C1 segment of cervical spinal cord (tissue), 14 donors: Measurements from ENCODE around the gene PPFIBP1.
A peak's percentile ranks its signal among the peaks of the same experiment; 100 is the strongest.

Experiments used
- DNase-seq, 14 donors: peaks; one replicate each; lab custom pipeline; 2025; lab: John Stamatoyannopoulos, UW

PPFIBP1 gene

DNA sequence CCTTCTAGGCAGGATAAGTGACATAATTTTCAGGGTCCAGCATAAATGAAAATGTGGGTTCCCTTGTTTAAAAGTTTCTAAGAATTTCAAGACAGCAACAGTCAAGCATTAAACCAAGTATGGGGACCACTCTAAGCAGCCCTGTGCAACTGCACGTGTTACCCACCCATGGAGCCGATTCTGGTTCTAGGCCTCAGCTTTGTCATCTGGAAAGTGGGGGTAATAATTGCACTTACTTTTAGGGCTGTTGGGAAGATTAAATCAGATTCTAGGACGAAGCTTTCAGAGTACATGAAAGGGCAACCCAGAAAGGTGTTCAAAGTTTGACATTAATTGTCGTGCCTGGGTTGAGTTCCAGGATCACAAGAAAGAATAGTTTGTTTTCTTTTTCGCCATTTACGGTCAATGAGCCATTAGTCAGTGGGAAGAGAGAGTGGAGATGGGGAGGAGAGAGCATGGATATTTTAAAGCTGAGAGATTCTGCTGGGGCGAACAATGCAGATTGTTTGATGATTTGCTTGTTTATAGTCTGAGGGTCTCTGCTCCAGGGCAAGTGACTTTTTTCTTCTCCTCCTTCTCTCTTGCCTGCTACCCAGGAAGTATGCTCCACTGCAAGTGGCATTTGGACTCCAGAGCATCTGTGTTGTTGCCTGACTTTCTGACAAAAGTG, 10.7 kb upstream of the PPFIBP1 start:
- DNase-seq: no peak

DNA sequence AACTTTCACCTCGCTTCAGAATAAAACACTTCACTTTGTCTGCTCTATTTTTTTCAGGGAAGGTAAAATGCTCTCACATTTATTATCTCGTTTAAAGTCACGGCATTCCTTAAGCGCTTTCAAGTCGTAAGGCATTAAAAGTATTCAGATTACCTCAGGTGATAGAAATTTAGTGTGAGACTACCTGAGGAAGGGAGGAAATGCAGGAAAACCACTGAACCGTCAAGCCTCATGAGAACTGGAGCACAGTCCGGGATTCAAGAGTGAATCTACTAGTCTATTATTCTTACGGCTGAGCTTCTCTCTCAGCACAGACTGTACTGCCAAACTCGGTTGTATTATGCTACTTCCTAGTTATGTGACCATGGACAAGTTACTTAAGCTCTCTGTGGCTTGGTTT, 8.3 kb upstream of the PPFIBP1 start:
- DNase-seq: no peak

DNA sequence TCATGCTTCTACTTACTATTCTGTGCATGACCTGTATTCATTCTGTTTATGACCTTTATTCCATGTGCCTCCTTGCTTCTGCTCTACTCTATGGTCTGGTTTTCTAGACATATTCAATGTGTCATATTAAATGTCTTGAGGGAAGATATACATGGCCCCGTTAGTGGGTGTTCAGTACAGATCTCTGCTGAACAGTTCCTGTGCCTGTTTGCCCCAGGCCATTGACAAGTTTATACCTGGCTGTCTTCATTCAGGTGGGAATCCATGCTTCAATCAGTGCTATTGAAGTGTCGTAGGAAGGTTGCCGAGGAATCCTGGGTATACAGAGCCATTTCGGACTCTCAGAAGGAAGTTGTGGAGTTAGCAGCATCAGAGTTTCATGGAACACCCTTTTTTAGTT, 7.4 kb upstream of the PPFIBP1 start:
- DNase-seq: no peak

DNA sequence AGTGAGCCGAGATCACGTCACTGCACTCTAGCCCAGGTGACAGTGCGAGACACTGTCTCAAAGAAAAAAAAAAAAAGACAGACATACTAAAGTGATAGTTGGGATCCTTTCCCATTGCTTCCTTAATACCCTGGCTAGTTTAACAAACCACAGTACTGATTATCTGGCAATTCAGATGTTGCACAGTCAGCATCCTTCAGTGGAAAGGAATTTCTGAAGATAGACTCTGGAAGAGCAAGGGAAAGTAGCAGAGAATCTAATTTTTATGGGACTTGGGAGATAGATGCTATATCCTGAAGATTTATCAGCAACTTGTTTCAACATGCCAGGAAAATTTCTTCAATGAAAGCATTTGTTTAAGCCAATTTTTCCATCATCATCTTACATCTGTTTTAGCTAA, 6.5 kb upstream of the PPFIBP1 start:
- DNase-seq: no peak

DNA sequence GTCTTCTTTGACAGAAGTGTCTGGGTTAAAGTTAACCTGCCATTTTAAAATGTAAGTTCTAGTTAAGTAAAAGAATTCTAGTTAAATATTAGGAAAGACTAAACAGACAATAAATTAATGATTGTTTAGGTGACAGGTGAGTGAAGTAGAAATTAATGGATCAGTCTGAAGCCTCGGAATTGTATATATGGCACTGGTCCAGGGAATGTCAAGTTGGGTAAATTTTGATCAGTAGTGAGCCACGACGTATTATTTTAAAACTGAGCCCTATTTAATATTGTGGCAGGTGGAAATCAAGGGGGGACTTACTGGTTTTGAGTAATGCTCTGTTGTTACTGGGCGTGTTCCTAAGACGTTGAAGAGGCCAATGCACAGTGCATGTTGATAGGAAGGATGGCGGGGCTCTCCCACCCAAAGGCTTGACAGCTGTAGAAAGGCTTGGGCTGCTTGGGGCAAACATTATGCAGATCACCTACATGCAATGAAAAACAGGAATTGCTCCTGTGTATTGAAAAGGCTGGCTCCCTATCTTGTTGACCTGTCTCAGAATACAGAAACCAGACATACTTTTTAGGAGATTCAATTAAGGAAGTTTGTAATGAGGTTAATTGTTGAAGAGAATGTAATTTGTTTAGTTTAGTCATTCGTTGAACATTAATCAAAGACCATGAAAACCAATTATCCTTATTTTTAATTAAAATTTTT, 5.9 kb upstream of the PPFIBP1 start:
- DNase-seq: no peak

DNA sequence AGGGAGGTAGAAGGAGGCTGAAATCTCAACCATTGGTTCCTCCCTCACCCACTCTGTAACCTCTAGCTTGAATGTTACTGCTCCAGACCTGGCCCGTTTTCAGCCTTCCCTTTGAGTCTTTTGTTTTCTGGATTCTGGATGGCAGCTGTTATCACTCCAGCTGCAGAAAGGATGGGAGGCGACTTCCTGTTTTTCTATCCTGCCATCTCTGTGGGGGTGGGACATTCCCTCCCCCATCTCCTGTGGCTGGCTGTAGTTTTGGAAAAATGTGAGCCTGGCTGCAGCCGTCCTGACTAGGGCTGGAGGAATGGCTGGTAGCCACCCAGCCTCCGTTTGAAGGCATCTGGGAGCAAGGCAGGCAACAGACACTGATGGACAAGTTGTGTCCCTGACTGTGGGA, 2.9 kb upstream of the PPFIBP1 start:
- DNase-seq: peak in 1 of 14 donors; percentile 18

DNA sequence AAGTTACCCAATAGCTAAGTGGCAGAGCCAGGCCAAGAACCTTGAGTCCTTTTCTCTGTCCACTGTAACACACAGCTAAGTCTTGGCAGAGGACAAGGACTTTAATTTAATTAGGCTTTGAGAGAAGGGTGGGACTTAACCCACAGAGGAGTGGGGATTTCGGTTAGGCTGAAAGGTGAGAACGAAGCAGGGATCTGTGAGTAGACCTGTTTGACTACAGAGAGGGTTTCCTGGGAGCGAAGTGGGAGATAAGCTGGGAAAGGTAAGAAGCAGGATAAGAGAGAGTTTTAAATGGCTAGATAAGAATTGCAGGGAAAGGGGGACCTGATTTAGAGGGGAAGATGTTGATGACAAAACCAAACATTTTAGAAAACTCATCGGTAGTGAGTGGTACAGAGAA, 2.0 kb upstream of the PPFIBP1 start:
- DNase-seq: no peak

DNA sequence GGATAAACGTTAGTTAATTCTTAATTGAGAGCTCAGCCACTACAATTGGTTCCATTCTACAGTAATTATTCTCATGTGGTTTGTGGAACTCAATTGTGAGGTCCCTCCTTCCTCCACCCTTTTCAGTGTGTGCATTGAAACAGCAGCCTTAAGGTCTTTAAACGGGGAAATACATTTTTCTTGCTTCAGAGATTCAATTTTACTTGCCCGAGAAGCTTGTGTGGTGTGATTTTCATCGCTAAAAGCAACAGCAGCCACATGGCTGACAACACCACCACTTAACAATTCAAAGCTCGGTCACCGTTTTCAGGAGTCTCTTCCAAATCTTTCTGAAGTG, 733 bp upstream of the PPFIBP1 start:
- DNase-seq: peak in 1 of 14 donors; percentile 60

DNA sequence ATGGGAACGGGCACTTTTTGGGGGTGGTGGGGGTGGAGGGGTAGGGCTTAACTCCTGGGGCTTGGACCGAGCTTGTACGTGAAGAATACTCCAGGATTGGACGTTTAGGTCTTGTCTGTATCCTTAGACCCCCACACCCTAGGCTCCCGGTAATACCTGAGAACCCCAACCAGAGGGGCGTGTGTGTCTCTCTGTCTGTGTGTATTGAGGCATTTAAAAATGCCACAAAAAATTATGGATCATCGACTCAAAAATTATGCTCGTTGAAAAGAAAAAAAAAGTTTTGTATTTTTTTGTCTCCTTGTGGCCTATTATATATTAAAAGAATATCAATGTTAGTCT, 459 bp downstream of the PPFIBP1 start:
- no peak for DNase-seq

DNA sequence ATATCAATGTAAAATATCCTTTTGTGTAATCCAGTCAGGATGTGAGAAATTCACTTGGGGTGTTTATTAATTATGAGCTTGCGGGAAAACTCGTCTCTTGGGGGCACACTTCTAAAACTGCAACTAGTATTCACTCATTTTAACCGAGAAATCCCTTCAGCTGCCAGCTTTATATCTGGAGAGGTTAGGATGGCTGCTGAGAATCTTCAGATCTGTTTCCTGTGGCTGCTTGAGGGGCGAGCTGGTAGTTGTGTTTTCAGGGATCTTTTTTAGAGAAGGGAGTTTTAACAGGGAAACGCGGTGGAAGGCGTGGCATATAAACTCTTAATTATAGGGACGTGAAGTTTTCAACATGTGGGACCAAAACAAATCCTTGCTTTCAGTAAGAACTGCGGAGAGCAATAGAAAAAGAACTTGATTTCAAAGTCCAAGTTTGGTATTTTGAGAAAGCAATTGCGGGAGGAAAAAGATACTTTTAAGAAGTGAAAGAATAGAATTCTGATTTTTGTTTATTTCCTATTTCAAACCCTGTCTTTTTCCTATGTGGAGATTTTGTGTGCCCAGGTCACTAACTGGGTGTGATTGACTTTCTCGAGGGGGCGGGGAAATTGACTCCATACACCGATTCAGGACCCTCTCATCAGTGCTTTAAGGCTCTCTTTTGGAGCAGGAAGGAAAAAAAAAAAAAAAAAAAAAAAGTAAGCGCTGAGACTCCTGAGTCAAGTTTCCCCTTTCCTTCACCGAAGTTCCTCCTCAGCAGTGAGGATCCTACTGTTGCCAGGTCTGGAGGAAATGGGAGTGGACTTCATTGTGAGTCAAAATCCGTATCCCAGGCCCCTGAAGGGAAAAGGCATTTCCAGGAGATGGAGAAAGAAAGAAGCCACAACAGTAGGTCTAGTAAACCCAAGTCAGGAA, 1.1 kb downstream of the PPFIBP1 start:
- peak in 2 of 14 donors; percentile 15 to 17 for DNase-seq

DNA sequence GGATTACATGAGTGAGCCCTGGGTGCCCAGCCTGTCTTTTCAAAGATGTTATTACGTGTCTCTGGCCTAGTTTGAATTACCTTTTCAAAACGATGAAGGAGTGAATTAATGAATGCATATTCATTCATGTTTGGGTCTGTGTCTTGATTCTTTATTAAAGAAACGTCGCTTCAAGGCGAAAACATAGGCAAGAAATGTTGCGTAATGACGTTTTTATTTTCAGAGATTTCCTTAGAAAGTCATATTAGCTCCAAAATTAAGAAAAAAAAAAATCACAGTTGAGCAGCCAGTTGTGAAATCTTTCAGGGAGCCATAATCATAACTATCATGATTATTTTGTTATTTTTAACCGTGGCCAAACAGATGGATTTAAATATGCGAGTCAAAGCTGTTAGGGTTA, 3.5 kb downstream of the PPFIBP1 start:
- no peak for DNase-seq

DNA sequence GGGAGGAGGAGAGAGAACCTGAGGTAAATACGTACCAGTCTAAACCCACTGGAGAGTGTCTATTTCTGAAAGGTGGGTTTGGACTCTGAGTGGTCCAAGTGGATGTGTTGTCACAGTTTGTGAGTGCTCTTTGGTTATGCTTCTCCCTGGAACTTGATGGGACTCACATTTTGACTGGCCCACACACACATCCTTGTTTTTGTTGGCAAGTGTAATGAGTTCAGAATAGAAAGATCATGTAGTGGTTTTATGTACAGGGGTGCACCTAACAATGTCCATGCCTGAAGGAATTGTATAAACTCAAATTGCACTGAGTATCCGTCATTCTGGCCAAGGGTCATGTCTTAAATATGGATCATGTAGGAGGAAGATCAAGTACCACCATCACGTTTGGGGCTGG, 4.8 kb downstream of the PPFIBP1 start:
- DNase-seq: no peak

DNA sequence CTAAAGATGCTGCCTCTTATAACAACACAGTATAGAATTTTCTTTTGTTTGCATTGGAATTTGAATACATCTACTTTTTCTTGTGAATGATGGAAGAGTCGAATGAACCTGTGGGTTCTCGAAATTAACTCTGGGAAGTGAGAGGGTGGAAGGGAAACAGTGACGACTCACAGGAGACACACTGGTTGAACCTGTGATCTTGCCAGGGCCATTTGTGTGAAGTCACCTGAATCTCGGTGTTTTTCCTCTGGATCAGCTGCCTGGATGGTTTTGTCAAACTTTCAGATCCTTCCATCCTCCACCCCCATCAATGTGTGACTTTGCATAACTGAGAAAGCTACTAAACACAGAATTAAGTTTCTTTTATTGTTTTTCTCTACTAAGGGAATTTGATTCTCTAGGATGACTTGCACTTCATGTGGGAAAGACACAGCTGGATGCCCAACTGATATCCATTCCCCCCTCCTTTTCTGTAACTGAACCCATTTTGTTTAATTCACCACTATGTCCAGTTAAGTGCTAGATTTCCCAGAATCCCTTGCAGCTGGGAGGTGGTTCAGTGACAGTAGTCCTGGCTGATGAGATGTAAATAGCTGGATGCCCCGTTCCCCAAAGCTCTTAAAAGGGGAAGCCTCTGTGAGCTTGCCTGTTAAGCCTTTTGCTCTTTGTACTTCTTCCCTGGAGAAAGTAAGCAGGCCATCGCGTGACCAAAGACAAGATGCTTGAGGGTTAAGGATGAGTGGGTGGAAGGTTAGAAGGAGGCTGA, 6.3 kb downstream of the PPFIBP1 start:
- no peak for DNase-seq

DNA sequence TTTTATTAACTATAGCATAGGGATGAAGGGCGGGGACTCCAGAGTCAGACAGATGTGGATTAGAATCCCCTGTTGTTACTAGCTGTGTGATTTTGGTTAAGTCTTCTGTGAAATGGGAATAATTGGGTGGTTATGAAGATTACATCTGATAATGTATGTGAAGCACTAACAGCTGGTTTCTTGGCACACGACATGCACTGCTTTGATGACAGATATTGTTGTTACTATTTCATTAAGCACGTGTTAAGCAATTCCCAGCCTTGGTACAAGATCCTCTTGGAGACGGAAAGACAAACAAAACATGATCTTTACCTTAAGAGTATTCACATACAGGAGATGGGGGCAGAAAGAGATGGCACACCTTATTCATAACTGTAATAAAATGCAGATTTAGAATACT, 7.9 kb downstream of the PPFIBP1 start:
- no peak for DNase-seq

DNA sequence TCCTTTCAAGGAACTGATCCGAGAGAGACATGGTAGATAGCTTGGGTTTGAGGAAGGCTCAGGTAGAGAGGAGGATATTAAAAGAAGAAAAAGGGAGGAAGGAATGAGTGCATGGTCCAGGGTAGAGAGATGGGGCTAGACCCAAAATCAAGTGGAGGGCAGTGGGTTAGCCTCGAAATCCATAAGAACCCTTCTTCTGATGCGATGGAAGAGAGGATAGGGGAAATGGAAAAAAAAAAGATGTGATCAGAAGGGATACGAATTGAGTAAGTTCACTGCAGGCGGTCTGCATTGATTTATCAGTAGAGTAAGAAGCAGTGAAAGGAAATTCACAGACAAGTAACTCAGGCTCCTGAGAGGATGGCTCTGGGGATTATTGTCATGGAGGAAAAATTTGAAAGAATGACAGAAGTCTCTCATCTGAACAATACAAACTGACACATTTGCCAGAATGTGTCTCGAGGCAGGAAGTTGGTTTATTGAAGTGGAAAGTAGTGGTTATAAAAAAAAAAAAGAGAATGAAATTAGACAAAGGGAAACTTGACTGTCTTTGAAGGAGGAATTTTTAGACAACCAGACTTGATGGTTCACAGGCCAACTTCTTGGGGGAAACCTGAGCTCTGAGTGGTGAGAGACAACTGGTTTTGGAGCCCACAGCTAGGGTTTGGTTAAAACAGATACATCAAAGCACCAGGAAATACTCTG, 10.2 kb downstream of the PPFIBP1 start:
- no peak for DNase-seq

DNA sequence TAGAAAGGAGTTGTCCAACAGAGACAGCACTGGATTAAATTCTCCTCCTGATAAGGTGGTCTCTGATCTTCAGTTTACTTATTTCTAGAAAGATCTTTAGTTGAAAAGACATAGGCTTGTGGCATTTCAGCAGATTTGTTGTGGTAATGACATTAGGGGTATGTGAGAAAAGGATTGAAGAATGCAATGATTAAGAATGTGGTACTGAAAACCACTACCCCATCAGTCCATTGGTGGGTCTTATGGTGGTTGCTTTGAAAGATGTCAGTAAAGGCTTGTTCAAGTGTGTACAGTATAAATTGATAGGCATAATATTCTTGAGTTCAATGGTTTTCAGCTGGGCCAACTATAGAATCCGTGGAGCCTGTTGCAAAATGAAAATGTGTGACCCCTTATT, 10.8 kb downstream of the PPFIBP1 start:
- DNase-seq: no peak

DNA sequence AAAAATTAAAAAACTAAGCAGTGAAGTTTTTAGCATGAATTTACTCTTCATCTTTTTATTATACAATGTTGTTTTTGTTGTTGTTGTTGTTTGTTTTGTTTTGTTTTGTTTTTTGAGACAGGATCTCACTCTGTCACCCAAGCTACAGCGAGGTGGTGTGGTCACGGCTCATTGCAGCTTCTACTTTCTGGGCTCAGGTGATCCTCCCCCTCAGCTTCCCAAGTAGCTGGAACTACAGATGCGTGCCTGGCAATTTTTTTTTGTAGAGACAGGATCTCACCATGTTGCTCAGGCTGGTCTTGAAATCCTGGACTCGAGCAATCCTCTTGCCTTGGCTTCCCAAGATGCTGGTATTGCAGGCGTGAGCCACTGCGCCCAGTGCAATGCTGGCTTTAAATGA, 11.3 kb downstream of the PPFIBP1 start:
- DNase-seq: no peak

DNA sequence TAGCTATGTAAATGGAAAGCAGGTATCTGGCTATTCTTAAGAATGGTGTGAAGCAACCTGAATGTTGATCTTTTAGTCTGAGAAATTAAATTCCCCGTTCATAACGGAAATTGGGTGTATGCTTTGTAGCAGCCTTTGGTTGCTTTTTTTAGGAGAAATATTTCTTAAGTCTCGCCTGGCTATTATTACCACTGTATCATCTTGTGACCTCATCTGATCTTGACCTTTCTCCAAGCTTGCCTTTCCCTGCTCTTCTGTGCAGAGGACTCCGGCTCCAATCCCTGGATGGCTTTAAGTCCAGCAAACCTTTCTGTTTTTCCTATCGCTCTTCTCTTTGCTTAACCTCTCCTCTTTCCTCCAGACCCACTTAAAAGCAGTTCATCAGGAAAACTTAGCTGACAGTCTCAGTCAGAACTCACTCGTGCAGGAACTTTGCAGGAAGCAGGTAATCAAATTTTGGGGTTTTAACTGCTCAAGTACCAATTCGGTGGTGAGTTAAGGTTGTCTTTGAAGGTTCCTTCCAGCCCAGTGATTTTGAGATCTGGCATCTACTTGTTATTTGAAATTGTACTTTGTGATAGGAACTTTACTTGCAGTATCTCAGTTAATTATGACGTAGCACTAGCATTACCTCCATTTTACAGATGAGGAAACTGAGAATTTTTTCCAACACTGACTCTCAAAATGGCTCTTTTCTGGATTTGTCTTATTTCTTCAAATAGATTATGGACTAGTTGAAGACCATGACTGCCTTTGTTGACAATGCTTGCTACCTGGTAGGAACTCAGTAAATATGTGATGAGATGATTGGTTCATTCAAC, 14.1 kb downstream of the PPFIBP1 start:
- no peak for DNase-seq

DNA sequence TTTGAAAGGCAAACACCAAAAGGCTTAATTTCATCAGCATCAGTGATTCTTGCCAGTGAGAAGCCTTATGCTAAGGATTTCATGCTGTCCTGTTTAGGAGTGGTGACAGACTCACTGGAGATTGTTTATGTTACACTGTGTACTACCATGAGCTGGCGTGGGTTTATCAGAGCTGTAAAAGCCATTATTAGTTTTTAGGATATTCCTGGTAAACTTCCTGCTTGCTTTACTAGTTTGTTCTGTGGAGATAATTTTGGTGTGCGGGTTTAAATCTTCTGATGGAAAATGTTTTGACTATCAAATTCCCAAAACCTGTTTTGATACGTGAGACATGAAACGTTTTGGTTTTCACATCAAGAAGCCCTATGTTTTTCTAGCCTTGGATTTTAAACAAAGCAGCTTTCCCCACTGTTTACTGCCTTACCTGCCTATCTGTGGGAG, 15.2 kb downstream of the PPFIBP1 start:
- no peak for DNase-seq

DNA sequence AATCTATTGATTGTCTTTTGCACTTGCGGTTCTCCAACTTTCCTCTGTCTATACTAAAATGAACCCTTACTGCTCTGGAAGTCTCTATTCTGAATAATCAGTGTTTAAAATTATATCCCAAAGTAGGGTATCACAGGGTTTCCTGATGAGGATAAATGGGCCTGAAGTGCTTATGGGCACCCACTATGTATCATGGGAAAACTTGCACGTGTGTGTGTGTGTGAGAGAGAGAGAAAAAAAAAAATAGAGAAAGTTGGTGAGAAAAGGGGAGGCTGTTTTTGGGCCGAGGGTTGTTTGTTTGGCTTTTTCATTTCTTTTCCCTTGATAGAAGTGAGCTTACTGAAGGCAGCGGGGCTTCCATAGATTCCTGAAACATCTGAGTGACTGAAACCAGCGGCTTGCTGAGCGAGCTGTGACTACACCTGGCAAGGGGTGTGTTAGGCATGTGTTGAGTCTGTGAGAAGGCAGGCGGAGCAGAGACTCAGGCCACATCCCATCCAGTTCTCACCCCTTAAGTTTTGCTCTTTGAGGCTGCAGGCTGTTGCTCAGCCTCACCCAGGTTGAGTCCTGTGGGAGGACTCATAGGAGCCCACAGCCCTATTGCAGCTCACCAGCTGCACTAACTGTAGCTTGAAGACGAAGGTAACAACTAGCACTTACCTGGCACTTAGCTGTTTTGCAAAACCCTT, 17.2 kb downstream of the PPFIBP1 start:
- DNase-seq: no peak
